ENCODE data around the gene APOL5. TPM values are rescaled to one million over a fixed set of nuclear protein-coding genes. Genes with fewer than 3 reads are reported as not detected.

The APOL5 gene
- total RNA-seq, 4 donors from 2014 or later: 0.29 TPM; not detected in 3

DNA sequence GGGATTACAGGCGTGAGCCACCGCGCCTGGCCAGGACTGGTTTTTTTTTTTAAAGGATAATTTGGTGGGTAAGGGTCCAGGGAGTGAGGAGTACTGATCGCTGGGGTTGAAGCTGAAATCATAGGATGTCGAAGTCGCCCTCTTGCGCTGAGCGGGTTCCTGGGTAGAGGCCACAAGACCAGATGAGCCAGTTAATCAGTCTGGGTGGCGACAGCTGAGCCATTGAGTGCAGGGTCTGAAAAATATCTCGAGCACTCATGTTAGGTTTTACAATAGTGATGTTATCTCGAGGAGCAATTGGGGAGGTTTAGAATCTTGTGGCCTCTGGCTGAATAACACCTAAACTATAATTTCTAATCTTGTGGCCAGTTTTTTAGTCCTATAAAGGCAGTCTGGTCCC is 7.8 kb downstream of the APOL5 start:
- WGBS: 90% methylated on average over 11 of the region's 11 CpGs
- Histone ChIP-seq H3K4me3 (no peak overlapping the region), H3K27ac (replicated peaks in 1 of 4) (no peak overlapping the region), H3K9me3 (no peaks in the 10 kb centered on the region), H3K4me1 (no peaks in the 10 kb centered on the region), H3K27me3 (no peaks in the 10 kb centered on the region), H3K36me3 (no peaks in the 10 kb centered on the region)
- intact Hi-C loops (cut with DNase I): no loop called here
- TF ChIP-seq POLR2A (IDR thresholded peaks at IDR 0.05; ENCODE audit: low read depth) (no peak), POLR2AphosphoS5 (IDR thresholded peaks at IDR 0.05) (no peak), EP300 (IDR thresholded peaks at IDR 0.05) (no peak)
- TF ChIP-seq, protein P1, sequence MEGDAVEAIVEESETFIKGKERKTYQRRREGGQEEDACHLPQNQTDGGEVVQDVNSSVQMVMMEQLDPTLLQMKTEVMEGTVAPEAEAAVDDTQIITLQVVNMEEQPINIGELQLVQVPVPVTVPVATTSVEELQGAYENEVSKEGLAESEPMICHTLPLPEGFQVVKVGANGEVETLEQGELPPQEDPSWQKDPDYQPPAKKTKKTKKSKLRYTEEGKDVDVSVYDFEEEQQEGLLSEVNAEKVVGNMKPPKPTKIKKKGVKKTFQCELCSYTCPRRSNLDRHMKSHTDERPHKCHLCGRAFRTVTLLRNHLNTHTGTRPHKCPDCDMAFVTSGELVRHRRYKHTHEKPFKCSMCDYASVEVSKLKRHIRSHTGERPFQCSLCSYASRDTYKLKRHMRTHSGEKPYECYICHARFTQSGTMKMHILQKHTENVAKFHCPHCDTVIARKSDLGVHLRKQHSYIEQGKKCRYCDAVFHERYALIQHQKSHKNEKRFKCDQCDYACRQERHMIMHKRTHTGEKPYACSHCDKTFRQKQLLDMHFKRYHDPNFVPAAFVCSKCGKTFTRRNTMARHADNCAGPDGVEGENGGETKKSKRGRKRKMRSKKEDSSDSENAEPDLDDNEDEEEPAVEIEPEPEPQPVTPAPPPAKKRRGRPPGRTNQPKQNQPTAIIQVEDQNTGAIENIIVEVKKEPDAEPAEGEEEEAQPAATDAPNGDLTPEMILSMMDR (IDR thresholded peaks at IDR 0.05): no peak
- no peak for DNase-seq (ENCODE audit: extremely low spot score)

DNA sequence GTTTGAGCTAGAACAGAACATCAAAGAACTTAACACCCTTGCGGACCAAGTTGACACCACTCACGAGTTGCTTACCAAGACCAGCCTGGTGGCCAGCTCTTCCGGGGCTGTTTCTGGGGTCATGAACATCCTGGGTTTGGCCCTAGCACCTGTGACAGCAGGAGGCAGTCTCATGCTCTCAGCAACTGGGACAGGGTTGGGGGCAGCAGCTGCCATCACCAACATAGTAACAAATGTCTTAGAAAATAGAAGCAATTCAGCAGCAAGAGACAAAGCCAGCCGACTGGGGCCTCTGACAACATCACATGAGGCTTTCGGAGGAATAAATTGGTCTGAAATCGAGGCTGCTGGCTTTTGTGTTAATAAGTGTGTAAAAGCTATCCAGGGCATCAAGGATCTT is 8.7 kb downstream of the APOL5 start:
- no peak for TF ChIP-seq POLR2AphosphoS5 (IDR thresholded peaks at IDR 0.05)
- no peak for TF ChIP-seq POLR2A (IDR thresholded peaks at IDR 0.05; ENCODE audit: low read depth)
- no peak for TF ChIP-seq EP300 (IDR thresholded peaks at IDR 0.05)
- TF ChIP-seq, protein P1 (IDR thresholded peaks at IDR 0.05): no peak
- 89% methylated on average over 6 of the region's 6 CpGs for WGBS
- Histone ChIP-seq H3K27me3 (no peaks in the 10 kb centered on the region), H3K27ac (replicated peaks in 1 of 4) (no peak overlapping the region), H3K9me3 (no peaks in the 10 kb centered on the region), H3K4me3 (no peak overlapping the region), H3K4me1 (no peaks in the 10 kb centered on the region), H3K36me3 (no peaks in the 10 kb centered on the region)
- intact Hi-C loops (cut with DNase I): no loop called here
- no peak for DNase-seq (ENCODE audit: extremely low spot score)

DNA sequence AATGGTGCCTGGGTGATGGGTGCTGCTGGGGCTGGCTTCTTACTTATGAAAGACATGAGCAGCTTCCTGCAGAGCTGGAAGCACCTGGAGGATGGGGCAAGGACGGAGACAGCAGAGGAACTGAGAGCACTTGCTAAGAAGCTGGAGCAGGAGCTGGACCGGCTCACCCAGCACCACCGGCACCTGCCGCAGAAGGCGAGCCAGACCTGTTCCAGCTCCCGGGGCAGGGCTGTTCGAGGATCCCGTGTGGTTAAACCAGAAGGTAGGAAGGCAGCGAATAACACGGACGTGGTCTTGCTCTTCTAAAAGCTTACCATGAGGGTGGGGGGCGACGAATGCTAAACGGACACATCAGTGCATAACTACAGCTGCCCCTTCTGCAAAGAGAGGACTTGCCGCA is 9.3 kb downstream of the APOL5 start:
- 91% methylated on average over 15 of the region's 15 CpGs for WGBS
- no peak for DNase-seq (ENCODE audit: extremely low spot score)
- Histone ChIP-seq H3K36me3 (no peaks in the 10 kb centered on the region), H3K4me1 (no peaks in the 10 kb centered on the region), H3K4me3 (no peak overlapping the region), H3K27me3 (no peaks in the 10 kb centered on the region), H3K27ac (replicated peaks in 1 of 4) (no peak overlapping the region), H3K9me3 (no peaks in the 10 kb centered on the region)
- TF ChIP-seq POLR2AphosphoS5 (IDR thresholded peaks at IDR 0.05): no peak
- TF ChIP-seq EP300 (IDR thresholded peaks at IDR 0.05): no peak
- TF ChIP-seq, protein P1 (IDR thresholded peaks at IDR 0.05): no peak
- no peak for TF ChIP-seq POLR2A (IDR thresholded peaks at IDR 0.05; ENCODE audit: low read depth)
- intact Hi-C loops (cut with DNase I): no loop called here

DNA sequence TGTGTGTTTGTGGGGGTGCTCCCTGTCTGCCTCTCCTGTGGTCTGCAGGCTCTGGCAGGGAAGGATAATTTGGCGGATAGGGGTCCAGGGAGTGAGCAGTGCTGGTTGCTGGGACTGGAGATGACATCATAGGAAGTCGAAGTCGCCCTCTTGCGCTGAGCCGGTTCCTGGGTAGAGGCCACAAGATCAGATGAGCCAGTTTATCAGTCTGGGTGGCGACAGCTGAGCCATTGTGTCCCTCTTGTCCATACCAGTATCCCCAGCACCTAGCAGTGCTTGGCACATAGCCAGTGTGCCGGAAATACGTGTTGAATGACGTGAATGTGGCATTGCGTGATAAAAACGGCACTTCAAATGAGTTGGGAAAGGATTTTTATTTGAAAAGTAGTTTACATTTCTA is 9.8 kb downstream of the APOL5 start:
- intact Hi-C loops (cut with DNase I): no loop called here
- Histone ChIP-seq H3K27ac (replicated peaks in 1 of 4) (no peak overlapping the region), H3K9me3 (no peaks in the 10 kb centered on the region), H3K4me1 (no peaks in the 10 kb centered on the region), H3K4me3 (no peak overlapping the region), H3K36me3 (no peaks in the 10 kb centered on the region), H3K27me3 (no peaks in the 10 kb centered on the region)
- TF ChIP-seq, protein P1 (IDR thresholded peaks at IDR 0.05): no peak
- TF ChIP-seq POLR2A (IDR thresholded peaks at IDR 0.05; ENCODE audit: low read depth) (no peak), POLR2AphosphoS5 (IDR thresholded peaks at IDR 0.05) (no peak), EP300 (IDR thresholded peaks at IDR 0.05) (no peak)
- WGBS: 83% methylated on average over 11 of the region's 11 CpGs
- no peak for DNase-seq (ENCODE audit: extremely low spot score)

DNA sequence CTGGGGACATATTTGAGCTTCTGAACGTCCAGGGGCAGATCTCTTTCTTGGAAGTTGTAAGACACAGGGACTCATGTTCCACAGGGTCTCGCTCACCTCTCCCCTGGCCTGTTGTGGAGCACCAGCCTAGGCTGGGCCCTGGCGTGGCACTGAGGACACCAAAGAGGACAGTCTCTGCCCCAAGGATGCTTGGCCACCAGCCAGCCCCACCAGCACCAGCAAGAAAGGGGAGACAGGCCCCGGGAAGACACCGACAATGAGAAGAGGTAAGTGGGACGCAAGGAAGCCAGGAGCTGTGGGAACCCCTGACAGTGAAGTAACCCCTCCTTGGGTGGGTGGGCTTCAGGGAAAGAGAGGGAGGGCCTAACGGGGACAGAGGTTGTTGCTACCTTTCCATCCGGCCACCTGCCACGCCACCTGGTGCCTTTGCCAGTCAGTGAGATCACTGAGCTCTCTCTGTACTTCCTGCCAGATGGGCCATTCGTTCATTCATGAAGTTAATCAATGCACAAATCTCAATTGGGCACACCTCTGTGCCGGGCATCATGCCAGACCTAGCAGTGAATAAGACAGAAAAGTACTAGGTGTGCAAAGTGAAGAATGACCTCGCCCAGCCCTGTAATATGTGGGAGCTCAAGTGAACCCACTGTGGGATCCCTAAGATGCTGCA is 11.1 kb downstream of the APOL5 start:
- Histone ChIP-seq H3K4me1 (peaks cover 0 to 10% (median 9%) of the 10 kb centered on the region in 4 donors), H3K9me3 (no peaks in the 10 kb centered on the region), H3K4me3 (no peak overlapping the region), H3K27ac (replicated peaks in 1 of 4) (no peak overlapping the region), H3K27me3 (no peaks in the 10 kb centered on the region), H3K36me3 (no peaks in the 10 kb centered on the region)
- no peak for DNase-seq (ENCODE audit: extremely low spot score)
- WGBS: 84% methylated on average over 8 of the region's 12 CpGs
- TF ChIP-seq POLR2A (IDR thresholded peaks at IDR 0.05; ENCODE audit: low read depth): no peak
- no peak for TF ChIP-seq EP300 (IDR thresholded peaks at IDR 0.05)
- TF ChIP-seq, protein P1 (IDR thresholded peaks at IDR 0.05): no peak
- no peak for TF ChIP-seq POLR2AphosphoS5 (IDR thresholded peaks at IDR 0.05)
- intact Hi-C loops (cut with DNase I): no loop called here

Data from esophagus muscularis mucosa (tissue), 4 donors.